AG04449 (cell line): ENCODE results near the gene PCDH10.
A peak's percentile ranks its signal among the peaks of the same experiment; 100 is the strongest.

Experiments used
- CTCF ChIA-PET: fragments of 350-600 bp; formaldehyde crosslinking; extraction: SDS; loops from one replicate; lab custom pipeline; 2021; ENCODE audit warnings: antibody characterized with exemption; lab: Yijun Ruan, JAX
- POLR2A ChIA-PET: fragments of 400-600, 350-600 bp; formaldehyde crosslinking; extraction: SDS; loops from one replicate; lab custom pipeline; 2020; ENCODE audit warnings: antibody characterized with exemption, inconsistent platforms; lab: Yijun Ruan, JAX
- DNase-seq: peaks from one replicate; pipeline ENCODE4 v3.0.0-alpha.2; 2010; ENCODE audit warnings: low read depth, low spot score
- H3K4me3 ChIP-seq: 2 replicates; pipeline ENCODE4 v1.5.1; 2011; ENCODE audit warnings: low read depth, mild to moderate bottlenecking, control low read depth, low read length
- CTCF ChIP-seq: IDR thresholded peaks from one replicate; pipeline ENCODE4 v1.5.1; 2011; ENCODE audit warnings: mild to moderate bottlenecking, moderate library complexity, low read length, control low read depth, inconsistent platforms; ENCODE audit not compliant: insufficient read depth; ENCODE audit errors: missing control alignments

Gene PCDH10

GRCh38 chr4:133151691-133152329 is 2.7 kb downstream of the PCDH10 start:
- ChIA-PET CTCF (interaction anchor here (1.8 kb wide), 1 partner anchor 8 kb away, joined by 5 read pairs; no protein-coding TSS in a partner anchor), POLR2A (no interaction called here)
- no peak for DNase-seq
- TF ChIP-seq CTCF = no peak
- H3K4me3 ChIP-seq = peak overlapping the region; percentile 38

GRCh38 chr4:133152330-133152821 is 3.3 kb downstream of the PCDH10 start:
- CTCF ChIA-PET = interaction anchor here (1.8 kb wide), 1 partner anchor 9 kb away, joined by 5 read pairs; no protein-coding TSS in a partner anchor
- DNase-seq = no peak
- TF ChIP-seq CTCF = no peak
- H3K4me3 ChIP-seq = peak overlapping the region; percentile 38
- POLR2A ChIA-PET = no interaction called here

GRCh38 chr4:133152831-133153481 is 3.9 kb downstream of the PCDH10 start:
- POLR2A ChIA-PET = no interaction called here
- no peak for DNase-seq
- CTCF ChIA-PET = interaction anchor here (1.8 to 1.9 kb wide), 2 partner anchors 10 kb away, joined by 5 read pairs; no protein-coding TSS in a partner anchor

GRCh38 chr4:133154725-133155124 is 5.6 kb downstream of the PCDH10 start:
- DNase-seq = no peak
- ChIA-PET CTCF (interaction anchor here (1.1 to 1.9 kb wide), 3 partner anchors 8 to 12 kb away, joined by 3 to 6 read pairs (median 5); no protein-coding TSS in a partner anchor), POLR2A (interaction anchor here (0.5 kb wide), 1 partner anchor 18 kb away, joined by 3 read pairs; no protein-coding TSS in a partner anchor)
- H3K4me3 ChIP-seq = no peak overlapping the region
- peak; percentile 57 for TF ChIP-seq CTCF

More at GRCh38 chr4:133152831-133153481, 3.9 kb downstream of the PCDH10 start:
- H3K4me3 ChIP-seq = peak overlapping the region; percentile 38
- no peak for TF ChIP-seq CTCF

- POLR2A ChIA-PET = no interaction called here
- DNase-seq = no peak
- CTCF ChIA-PET = no interaction called here
- no peak for TF ChIP-seq CTCF
- no peak overlapping the region for H3K4me3 ChIP-seq
These were observed 7.0 kb downstream of the PCDH10 start for GRCh38 chr4:133156096-133156495.

GRCh38 chr4:133156556-133156955 is 7.5 kb downstream of the PCDH10 start:
- POLR2A ChIA-PET = no interaction called here
- TF ChIP-seq CTCF = no peak
- CTCF ChIA-PET = interaction anchor here (3.1 kb wide), 1 partner anchor 10 kb away, joined by 19 read pairs; no protein-coding TSS in a partner anchor
- H3K4me3 ChIP-seq = no peak overlapping the region
- DNase-seq = no peak
